Activated CD4-positive, alpha-beta memory T cell treated with anti-CD3 and anti-CD28 coated beads for 36 hours (primary cell): ENCODE data around the gene TK1. TPM values are rescaled to one million over a fixed set of nuclear protein-coding genes. Genes with fewer than 3 reads are reported as not detected.
"Not testable (repeated sequence)": the region's sequence is repeated elsewhere in the genome, so short reads cannot be mapped to it uniquely, and the experiment has no call there.

Experiments used
- CTCF ChIA-PET: fragments of 350-600 bp; sonication (Branson Sonifier 250); formaldehyde crosslinking; loops from one replicate; lab custom pipeline; 2021; ENCODE audit warnings: antibody characterized with exemption, inconsistent platforms; lab: Charles Lee
- POLR2A ChIA-PET: fragments of 350-600 bp; sonication (Branson Sonifier 250); formaldehyde crosslinking; loops from one replicate; lab custom pipeline; 2021; ENCODE audit warnings: antibody characterized with exemption; lab: Charles Lee
- DNase-seq: peaks from one replicate; pipeline ENCODE4 v3.0.0-alpha.2; 2020
- H3K27ac Mint-ChIP-seq: one replicate; pipeline ENCODE4 v1.8.0; 2021; ENCODE audit warnings: mixed read lengths
- H3K27me3 Mint-ChIP-seq: one replicate; pipeline ENCODE4 v1.8.0; 2021; ENCODE audit warnings: mixed read lengths
- H3K36me3 Mint-ChIP-seq: one replicate; pipeline ENCODE4 v1.8.0; 2021; ENCODE audit warnings: mixed read lengths
- H3K4me1 Mint-ChIP-seq: one replicate; pipeline ENCODE4 v1.8.0; 2021; ENCODE audit warnings: low read depth, mixed read lengths
- H3K4me3 Mint-ChIP-seq: one replicate; pipeline ENCODE4 v1.8.0; 2021; ENCODE audit warnings: mild to moderate bottlenecking, mixed read lengths
- H3K9me3 Mint-ChIP-seq: one replicate; pipeline ENCODE4 v1.8.0; 2021; ENCODE audit warnings: mixed read lengths
- intact Hi-C: fragments of 100-400 bp; cut with micrococcal nuclease; formaldehyde crosslinking; loops from one replicate; pipeline ENCODE4 v1.15.1; 2023
- total RNA-seq, 2 experiments: library from RNA; stranded (reverse); gene quantifications; one replicate each; pipeline ENCODE4 v1.2.3, GENCODE V29; 2021

Gene TK1
- total RNA-seq, 2 experiments from 2014 or later, result 188 to 193 TPM

- Mint-ChIP-seq H3K27me3 (no peaks in the 10 kb centered on the region), H3K4me3 (peak overlapping the region; percentile 14), H3K4me1 (peaks cover 59% of the 10 kb centered on the region), H3K36me3 (peaks cover 39% of the 10 kb centered on the region), H3K27ac (peak overlapping the region; percentile 86), H3K9me3 (no peaks in the 10 kb centered on the region)
- intact Hi-C loops, result no loop called here
- ChIA-PET CTCF (interaction anchor here (0.6 to 1.0 kb wide), 3 partner anchors 34 to 63 kb away, joined by 3 read pairs; no protein-coding TSS in a partner anchor), POLR2A (interaction anchor here (1.7 kb wide), 1 partner anchor 14 kb away, joined by 4 read pairs; the partner anchor contains the start of gene TK1)
- no peak for DNase-seq
Measured at GRCh38 chr17:78172249-78173051, 14.4 kb downstream of the TK1 start.

GRCh38 chr17:78171591-78172248 lies 15.1 kb downstream of the TK1 start:
- peaks cover 54% of the 10 kb centered on the region for H3K4me1 Mint-ChIP-seq

GRCh38 chr17:78170692-78171590 lies 15.9 kb downstream of the TK1 start:
- Mint-ChIP-seq H3K4me1 (peaks cover 51% of the 10 kb centered on the region), H3K4me3 (peak overlapping the region; percentile 14), H3K27ac (peak overlapping the region; percentile 34), H3K27me3 (no peaks in the 10 kb centered on the region), H3K36me3 (peaks cover 33% of the 10 kb centered on the region), H3K9me3 (no peaks in the 10 kb centered on the region)
- DNase-seq, result no peak
- intact Hi-C loops, result no loop called here
- ChIA-PET POLR2A (no interaction called here), CTCF (interaction anchor here (0.6 kb wide), 1 partner anchor 17 kb away, joined by 3 read pairs; no protein-coding TSS in a partner anchor)

More at GRCh38 chr17:78171591-78172248, 15.1 kb downstream of the TK1 start:
- H3K4me3 Mint-ChIP-seq, POLR2A ChIA-PET, DNase-seq, H3K27me3 Mint-ChIP-seq, H3K9me3 Mint-ChIP-seq, CTCF ChIA-PET, intact Hi-C loops: not testable (repeated sequence)
- H3K36me3 Mint-ChIP-seq, result peaks cover 39% of the 10 kb centered on the region
- H3K27ac Mint-ChIP-seq, result peak overlapping the region; percentile 86

GRCh38 chr17:78168903-78169793 lies 17.7 kb downstream of the TK1 start:
- peak; percentile 72 for DNase-seq
- Mint-ChIP-seq H3K9me3 (no peaks in the 10 kb centered on the region), H3K27ac (peak overlapping the region; percentile 74), H3K36me3 (peaks cover 25% of the 10 kb centered on the region), H3K4me1 (peaks cover 46% of the 10 kb centered on the region), H3K4me3 (peak overlapping the region; percentile 72), H3K27me3 (no peaks in the 10 kb centered on the region)
- ChIA-PET CTCF (interaction anchor here (0.7 to 1.5 kb wide), 4 partner anchors 9 to 32 kb away, joined by 3 to 7 read pairs (median 4); partner anchors contain the start of gene TK1), POLR2A (interaction anchor here (0.6 to 1.3 kb wide), 9 partner anchors 11 to 86 kb away, joined by 3 to 7 read pairs (median 3); partner anchors contain the start of gene TK1)
- intact Hi-C loops, result loop anchor here (2.0 to 5.0 kb wide), 3 partner anchors 18 to 56 kb away; partner anchors contain the start of genes AFMID, TK1 and TMC8

- Mint-ChIP-seq H3K4me3 (peak within 1 kb of the TSS; percentile 72), H3K36me3 (peaks cover 18% of the 10 kb centered on the region), H3K9me3 (no peaks in the 10 kb centered on the region), H3K27me3 (no peaks in the 10 kb centered on the region), H3K4me1 (peaks cover 38% of the 10 kb centered on the region), H3K27ac (peak within 1 kb of the TSS; percentile 74)
- POLR2A ChIA-PET, result interaction anchor here (0.6 to 1.3 kb wide), 3 partner anchors 29 to 43 kb away, joined by 3 read pairs; no protein-coding TSS in a partner anchor
- DNase-seq, result peak; percentile 89
- intact Hi-C loops, result loop anchor here (2.0 to 5.0 kb wide), 3 partner anchors 18 to 56 kb away; partner anchors contain the start of genes AFMID, TK1 and TMC8
- CTCF ChIA-PET, result no interaction called here
Measured at GRCh38 chr17:78168242-78168902, 18.5 kb downstream of the TK1 start, which contains the start of gene SYNGR2. Gene SYNGR2, plus strand, starts transcription at chr17:78168581. Its CDS starts 36 bp downstream, at chr17:78168617.

GRCh38 chr17:78166416-78166815 lies 20.4 kb downstream of the TK1 start:
- H3K4me1 Mint-ChIP-seq, result peaks cover 19% of the 10 kb centered on the region
- peaks cover 1% of the 10 kb centered on the region for H3K36me3 Mint-ChIP-seq
- intact Hi-C loops, result loop anchor here (5.0 kb wide), 1 partner anchor 34 kb away; the partner anchor contains the start of gene TMC8
- POLR2A ChIA-PET, result no interaction called here
- no peak for DNase-seq
- H3K9me3 Mint-ChIP-seq, result no peaks in the 10 kb centered on the region
- no peak overlapping the region for H3K27ac Mint-ChIP-seq
- no peaks in the 10 kb centered on the region for H3K27me3 Mint-ChIP-seq
- CTCF ChIA-PET, result no interaction called here
- no peak overlapping the region for H3K4me3 Mint-ChIP-seq

GRCh38 chr17:78164748-78165607 lies 21.9 kb downstream of the TK1 start:
- ChIA-PET CTCF (no interaction called here), POLR2A (no interaction called here)
- Mint-ChIP-seq H3K27ac (no peak overlapping the region), H3K4me1 (peaks cover 10% of the 10 kb centered on the region), H3K27me3 (no peaks in the 10 kb centered on the region), H3K36me3 (no peaks in the 10 kb centered on the region), H3K4me3 (no peak overlapping the region), H3K9me3 (no peaks in the 10 kb centered on the region)
- intact Hi-C loops, result loop anchor here (5.0 kb wide), 1 partner anchor 33 kb away; the partner anchor contains the start of gene TMC8
- DNase-seq, result no peak

GRCh38 chr17:78163881-78164747 lies 22.7 kb downstream of the TK1 start:
- Mint-ChIP-seq H3K27ac (no peak overlapping the region), H3K36me3 (no peaks in the 10 kb centered on the region), H3K4me3 (no peak overlapping the region), H3K9me3 (no peaks in the 10 kb centered on the region), H3K4me1 (peaks cover 9% of the 10 kb centered on the region), H3K27me3 (no peaks in the 10 kb centered on the region)
- intact Hi-C loops, result no loop called here
- POLR2A ChIA-PET, result interaction anchor here (0.8 kb wide), 1 partner anchor 34 kb away, joined by 3 read pairs; no protein-coding TSS in a partner anchor
- CTCF ChIA-PET, result no interaction called here
- no peak for DNase-seq

- POLR2A ChIA-PET, result no interaction called here
- H3K9me3 Mint-ChIP-seq, result no peaks in the 10 kb centered on the region
Measured at GRCh38 chr17:78159575-78160158, 27.2 kb downstream of the TK1 start.

More at GRCh38 chr17:78159575-78160158, 27.2 kb downstream of the TK1 start:
- H3K27me3 Mint-ChIP-seq, result no peaks in the 10 kb centered on the region
- no peaks in the 10 kb centered on the region for H3K36me3 Mint-ChIP-seq
- intact Hi-C loops, result no loop called here
- DNase-seq, result peak; percentile 54
- H3K4me1 Mint-ChIP-seq, result peaks cover 9% of the 10 kb centered on the region
- CTCF ChIA-PET, result no interaction called here
- H3K4me3 Mint-ChIP-seq, result no peak overlapping the region
- peak overlapping the region; percentile 59 for H3K27ac Mint-ChIP-seq
